Sigmoid colon (tissue), 7 donors: ENCODE results near the gene USF1. TPM values are rescaled to one million over a fixed set of nuclear protein-coding genes. Genes with fewer than 3 reads are reported as not detected.

Experiments used
- DNase-seq: peaks from one replicate; pipeline ENCODE4 v3.0.0-alpha.2; 2019
- H3K27ac ChIP-seq, 4 donors: fragments of 200-600 bp; sonication (generic); one replicate each; pipeline ENCODE4 v1.5.1; 2016 to 2019; ENCODE audit warnings: mild to moderate bottlenecking in 1 of 4
- H3K27me3 ChIP-seq, 3 donors: fragments of 200-600 bp; sonication (generic); one replicate each; pipeline ENCODE4 v1.5.1; 2019; ENCODE audit warnings: mild to moderate bottlenecking in 1 of 3
- H3K36me3 ChIP-seq, 4 donors: fragments of 200-600 bp; sonication (generic); one replicate each; pipeline ENCODE4 v1.5.1; 2016 to 2019
- H3K4me1 ChIP-seq, 4 donors: fragments of 200-600 bp; sonication (generic); one replicate each; pipeline ENCODE4 v1.5.1; 2017 to 2019
- H3K4me3 ChIP-seq, 4 donors: fragments of 200-600 bp; sonication (generic); one replicate each; pipeline ENCODE4 v1.5.1; 2017 to 2019; ENCODE audit warnings: mild to moderate bottlenecking in 2 of 4, moderate library complexity in 1 of 4
- H3K9me3 ChIP-seq, 4 donors: fragments of 200-600 bp in 3 of 4; sonication (generic) in 3 of 4; one replicate each; pipeline versions ENCODE4 v1.5.1 to v1.6.1; 2013 to 2019
- EP300 ChIP-seq, 4 donors: sonication (generic); formaldehyde crosslinking; IDR thresholded peaks; one replicate each; pipeline ENCODE4 v1.6.1; 2017; ENCODE audit warnings: antibody characterized with exemption in 4 of 4
- POLR2A ChIP-seq, 2 donors: fragments of 450-650 bp; IDR thresholded peaks; one replicate each; pipeline ENCODE4 v1.6.1; 2016; ENCODE audit warnings: antibody characterized with exemption in 2 of 2, mild to moderate bottlenecking in 2 of 2, moderate library complexity in 2 of 2
- POLR2AphosphoS5 ChIP-seq, 4 donors: sonication (generic); formaldehyde crosslinking; IDR thresholded peaks; one replicate each; pipeline ENCODE4 v1.6.1; 2017; ENCODE audit warnings: antibody characterized with exemption in 4 of 4
- WGBS, 2 donors: extraction: QIAGEN DNeasy Blood & Tissue Kit; methylation state at CpG; one replicate each; pipeline ENCODE4 v1.1.7; 2013; 5-methylcytosine and 5-hydroxymethylcytosine counted together
- intact Hi-C: fragments of 100-400 bp; cut with DNase I; formaldehyde crosslinking; loops from one replicate; pipeline ENCODE4 v1.15.1; 2023
- polyA plus RNA-seq, 3 donors: library from polyadenylated mRNA; stranded (reverse); fragments of 200-250 nt; gene quantifications; one replicate each; pipeline ENCODE4 v1.2.3, GENCODE V29; 2013
- total RNA-seq, 4 donors: library from RNA; depleted of rRNA; stranded (reverse); fragments of >200 nt; gene quantifications; one replicate each; pipeline ENCODE4 v1.1.0, GENCODE V29; 2016
- TF ChIP-seq, protein P1 (sequence below), 4 experiments: fragments of 450-650 bp in 3 of 4; fragments of 200-600 bp in 1 of 4; IDR thresholded peaks; one replicate each; pipeline ENCODE4 v1.5.1; 2016 to 2019; ENCODE audit warnings: antibody characterized with exemption in 4 of 4, mild to moderate bottlenecking in 3 of 4, moderate library complexity in 2 of 4
- donor health status: healthy with polysubstance abuse.
- donor health status: Bipolar disorder and iron deficiency.
- donor health status: healthy.

The USF1 gene
- total and polyA plus RNA-seq, 7 donors, result 25.8 to 84.6 (median 62.4) TPM

GRCh38 chr1:161089251-161089924, 43.6 kb upstream of the USF1 start, which contains the start of gene NECTIN4:
NECTIN4 (minus strand) TSS chr1:161089558; CDS start chr1:161089296, 262 bp downstream.
- H3K9me3 ChIP-seq, result no peaks in the 10 kb centered on the region
- no peak within 1 kb of the TSS for H3K27ac ChIP-seq
- no peak for TF ChIP-seq POLR2AphosphoS5 (IDR thresholded peaks at IDR 0.05)
- TF ChIP-seq, protein P1, sequence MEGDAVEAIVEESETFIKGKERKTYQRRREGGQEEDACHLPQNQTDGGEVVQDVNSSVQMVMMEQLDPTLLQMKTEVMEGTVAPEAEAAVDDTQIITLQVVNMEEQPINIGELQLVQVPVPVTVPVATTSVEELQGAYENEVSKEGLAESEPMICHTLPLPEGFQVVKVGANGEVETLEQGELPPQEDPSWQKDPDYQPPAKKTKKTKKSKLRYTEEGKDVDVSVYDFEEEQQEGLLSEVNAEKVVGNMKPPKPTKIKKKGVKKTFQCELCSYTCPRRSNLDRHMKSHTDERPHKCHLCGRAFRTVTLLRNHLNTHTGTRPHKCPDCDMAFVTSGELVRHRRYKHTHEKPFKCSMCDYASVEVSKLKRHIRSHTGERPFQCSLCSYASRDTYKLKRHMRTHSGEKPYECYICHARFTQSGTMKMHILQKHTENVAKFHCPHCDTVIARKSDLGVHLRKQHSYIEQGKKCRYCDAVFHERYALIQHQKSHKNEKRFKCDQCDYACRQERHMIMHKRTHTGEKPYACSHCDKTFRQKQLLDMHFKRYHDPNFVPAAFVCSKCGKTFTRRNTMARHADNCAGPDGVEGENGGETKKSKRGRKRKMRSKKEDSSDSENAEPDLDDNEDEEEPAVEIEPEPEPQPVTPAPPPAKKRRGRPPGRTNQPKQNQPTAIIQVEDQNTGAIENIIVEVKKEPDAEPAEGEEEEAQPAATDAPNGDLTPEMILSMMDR (IDR thresholded peaks at IDR 0.05), result no peak
- no peak for TF ChIP-seq POLR2A (IDR thresholded peaks at IDR 0.05)
- TF ChIP-seq EP300 (IDR thresholded peaks at IDR 0.05), result no peak
- no peaks in the 10 kb centered on the region for H3K36me3 ChIP-seq
- H3K4me3 ChIP-seq, result no peak within 1 kb of the TSS
- DNase-seq, result no peak
- intact Hi-C loops, result no loop called here
- no peaks in the 10 kb centered on the region for H3K4me1 ChIP-seq
- 16 to 61% methylated on average over 22 of the region's 22 CpGs for WGBS, 2 donors
- H3K27me3 ChIP-seq, result no peaks in the 10 kb centered on the region

GRCh38 chr1:161088587-161089110, 42.9 kb upstream of the USF1 start:
- Histone ChIP-seq H3K27me3 (no peaks in the 10 kb centered on the region), H3K27ac (no peak overlapping the region), H3K36me3 (no peaks in the 10 kb centered on the region), H3K4me1 (no peaks in the 10 kb centered on the region), H3K9me3 (no peaks in the 10 kb centered on the region), H3K4me3 (no peak overlapping the region)
- intact Hi-C loops, result no loop called here
- 46 to 71% methylated on average over 3 of the region's 3 CpGs for WGBS, 2 donors
- no peak for TF ChIP-seq EP300 (IDR thresholded peaks at IDR 0.05)
- TF ChIP-seq POLR2A (IDR thresholded peaks at IDR 0.05), result no peak
- TF ChIP-seq POLR2AphosphoS5 (IDR thresholded peaks at IDR 0.05), result no peak
- TF ChIP-seq, protein P1 (IDR thresholded peaks at IDR 0.05), result no peak
- no peak for DNase-seq

- H3K27ac ChIP-seq, result no peak overlapping the region
- no peak for DNase-seq
- no peaks in the 10 kb centered on the region for H3K4me1 ChIP-seq
- H3K36me3 ChIP-seq, result no peaks in the 10 kb centered on the region
- no peak overlapping the region for H3K4me3 ChIP-seq
- no peaks in the 10 kb centered on the region for H3K9me3 ChIP-seq
- 19 to 62% methylated on average over 4 of the region's 4 CpGs for WGBS, 2 donors
- intact Hi-C loops, result no loop called here
- TF ChIP-seq POLR2A (IDR thresholded peaks at IDR 0.05) (no peak), EP300 (IDR thresholded peaks at IDR 0.05) (no peak), POLR2AphosphoS5 (IDR thresholded peaks at IDR 0.05) (no peak)
- TF ChIP-seq, protein P1 (IDR thresholded peaks at IDR 0.05), result no peak
- no peaks in the 10 kb centered on the region for H3K27me3 ChIP-seq
Measured at GRCh38 chr1:161086457-161086856, 40.7 kb upstream of the USF1 start.

DNA sequence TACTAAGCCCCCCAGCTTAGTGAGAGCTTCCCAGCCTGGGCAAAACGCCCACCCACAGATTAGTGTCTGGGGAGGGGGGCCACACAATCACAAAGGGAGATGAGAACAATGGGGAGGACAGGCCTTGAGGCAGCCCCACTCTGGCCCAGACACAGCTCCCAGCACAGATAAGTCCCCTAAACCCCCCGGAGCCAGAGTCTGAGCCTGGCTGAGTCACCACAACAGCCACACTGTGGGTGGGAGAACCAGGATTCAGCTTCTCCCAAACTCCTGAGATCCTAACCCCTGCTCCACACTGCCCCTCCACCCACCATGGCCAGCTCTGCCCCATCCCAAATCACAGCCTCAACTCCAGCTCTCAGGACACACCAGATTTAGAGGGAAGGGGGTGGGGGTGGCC, 39.4 kb upstream of the USF1 start:
- no peak for DNase-seq
- no peaks in the 10 kb centered on the region for H3K27me3 ChIP-seq
- 79 to 82% methylated on average over 2 of the region's 2 CpGs for WGBS, 2 donors

More for the DNA sequence above, 39.4 kb upstream of the USF1 start:
- H3K4me3 ChIP-seq, result no peak overlapping the region
- TF ChIP-seq POLR2A (IDR thresholded peaks at IDR 0.05), result no peak
- TF ChIP-seq, protein P1 (IDR thresholded peaks at IDR 0.05), result no peak
- TF ChIP-seq EP300 (IDR thresholded peaks at IDR 0.05), result no peak
- H3K36me3 ChIP-seq, result no peaks in the 10 kb centered on the region
- no peak overlapping the region for H3K27ac ChIP-seq
- intact Hi-C loops, result no loop called here
- H3K4me1 ChIP-seq, result no peaks in the 10 kb centered on the region
- no peaks in the 10 kb centered on the region for H3K9me3 ChIP-seq
